ENCODE data around the gene CD1C.
"Not testable (repeated sequence)": the region's sequence is repeated elsewhere in the genome, so short reads cannot be mapped to it uniquely, and the experiment has no call there.

DNA sequence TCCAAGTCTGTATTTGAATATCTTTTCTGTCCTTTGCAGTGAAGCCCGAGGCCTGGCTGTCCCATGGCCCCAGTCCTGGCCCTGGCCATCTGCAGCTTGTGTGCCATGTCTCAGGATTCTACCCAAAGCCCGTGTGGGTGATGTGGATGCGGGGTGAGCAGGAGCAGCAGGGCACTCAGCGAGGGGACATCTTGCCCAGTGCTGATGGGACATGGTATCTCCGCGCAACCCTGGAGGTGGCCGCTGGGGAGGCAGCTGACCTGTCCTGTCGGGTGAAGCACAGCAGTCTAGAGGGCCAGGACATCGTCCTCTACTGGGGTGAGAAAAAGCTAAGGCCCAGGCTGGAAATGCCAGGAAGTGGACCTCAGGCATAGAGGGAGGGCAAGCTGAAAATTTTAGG lies 33.0 kb upstream of the CD1C start:
- TF ChIP-seq JUN (IDR thresholded peaks at IDR 0.05; ENCODE audit: borderline replicate concordance, insufficient read depth, insufficient read length, low read depth); POLR2A (IDR thresholded peaks at IDR 0.05; ENCODE audit: low read depth, low read length): not testable (repeated sequence)
- TF ChIP-seq, protein P1, sequence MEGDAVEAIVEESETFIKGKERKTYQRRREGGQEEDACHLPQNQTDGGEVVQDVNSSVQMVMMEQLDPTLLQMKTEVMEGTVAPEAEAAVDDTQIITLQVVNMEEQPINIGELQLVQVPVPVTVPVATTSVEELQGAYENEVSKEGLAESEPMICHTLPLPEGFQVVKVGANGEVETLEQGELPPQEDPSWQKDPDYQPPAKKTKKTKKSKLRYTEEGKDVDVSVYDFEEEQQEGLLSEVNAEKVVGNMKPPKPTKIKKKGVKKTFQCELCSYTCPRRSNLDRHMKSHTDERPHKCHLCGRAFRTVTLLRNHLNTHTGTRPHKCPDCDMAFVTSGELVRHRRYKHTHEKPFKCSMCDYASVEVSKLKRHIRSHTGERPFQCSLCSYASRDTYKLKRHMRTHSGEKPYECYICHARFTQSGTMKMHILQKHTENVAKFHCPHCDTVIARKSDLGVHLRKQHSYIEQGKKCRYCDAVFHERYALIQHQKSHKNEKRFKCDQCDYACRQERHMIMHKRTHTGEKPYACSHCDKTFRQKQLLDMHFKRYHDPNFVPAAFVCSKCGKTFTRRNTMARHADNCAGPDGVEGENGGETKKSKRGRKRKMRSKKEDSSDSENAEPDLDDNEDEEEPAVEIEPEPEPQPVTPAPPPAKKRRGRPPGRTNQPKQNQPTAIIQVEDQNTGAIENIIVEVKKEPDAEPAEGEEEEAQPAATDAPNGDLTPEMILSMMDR (IDR thresholded peaks at IDR 0.05; ENCODE audit: extremely low read depth in 1 of 2, insufficient read depth in 1 of 2, low read depth in 1 of 2, low read length in 2 of 2) = not testable (repeated sequence)
